GM23338 (cell line): ENCODE data around the gene HS6ST3. TPM values are rescaled to one million over a fixed set of nuclear protein-coding genes. Genes with fewer than 3 reads are reported as not detected.

ENCODE experiments used
- ATAC-seq: fragments of 200-7000 bp; cut with Tn5 transposase; 3 replicates; pipeline ENCODE4 v1.9.1; 2020
- DNase-seq: peaks from one replicate; pipeline ENCODE4 v3.0.0-alpha.2; 2015; ENCODE audit warnings: low spot score
- H2AFZ ChIP-seq: fragments of 200-600 bp; sonication (generic); 2 replicates; pipeline ENCODE4 v1.8.0; 2016; ENCODE audit warnings: antibody characterized with exemption, mild to moderate bottlenecking, moderate library complexity
- H3F3A ChIP-seq: fragments of 200-600 bp; sonication (generic); replicated peaks from 2 replicates; pipeline ENCODE4 v1.8.0; 2017; ENCODE audit warnings: antibody characterized with exemption, mixed run types, low read depth
- H3K27ac ChIP-seq: fragments of 200-600 bp; sonication (generic); 2 replicates; pipeline ENCODE4 v1.6.1; 2016; ENCODE audit warnings: low read depth
- H3K27me3 ChIP-seq: fragments of 200-600 bp; sonication (generic); 2 replicates; pipeline ENCODE4 v1.8.0; 2016; ENCODE audit warnings: mild to moderate bottlenecking, mixed run types, moderate library complexity; ENCODE audit not compliant: insufficient read depth
- H3K36me3 ChIP-seq: fragments of 200-600 bp; sonication (generic); 2 replicates; pipeline ENCODE4 v1.8.0; 2016; ENCODE audit warnings: mild to moderate bottlenecking; ENCODE audit not compliant: insufficient read depth
- H3K4me1 ChIP-seq: fragments of 200-600 bp; sonication (generic); 2 replicates; pipeline ENCODE4 v1.8.0; 2016; ENCODE audit warnings: mild to moderate bottlenecking, moderate library complexity; ENCODE audit not compliant: insufficient read depth
- H3K4me2 ChIP-seq: fragments of 200-600 bp; sonication (generic); 2 replicates; pipeline ENCODE4 v1.7.1; 2017; ENCODE audit warnings: mixed run types
- H3K4me3 ChIP-seq: fragments of 200-600 bp; sonication (generic); 2 replicates; pipeline ENCODE4 v1.6.1; 2016; ENCODE audit warnings: mixed run types
- H3K79me2 ChIP-seq: fragments of 200-600 bp; sonication (generic); replicated peaks from 2 replicates; pipeline ENCODE4 v1.8.0; 2017; ENCODE audit warnings: mild to moderate bottlenecking; ENCODE audit not compliant: insufficient read depth
- H3K9me2 ChIP-seq: fragments of 200-600 bp; sonication (generic); 2 replicates; pipeline ENCODE4 v1.8.0; 2017; ENCODE audit not compliant: insufficient read depth
- H4K20me1 ChIP-seq: fragments of 200-600 bp; sonication (generic); replicated peaks from 2 replicates; pipeline ENCODE4 v1.8.0; 2017; ENCODE audit warnings: mild to moderate bottlenecking; ENCODE audit not compliant: insufficient read depth
- H3K27ac Mint-ChIP-seq: 2 replicates; pipeline ENCODE4 v1.8.0; 2020; ENCODE audit warnings: inconsistent platforms, mild to moderate bottlenecking, moderate library complexity, mixed read lengths
- H3K27me3 Mint-ChIP-seq: 3 replicates; pipeline ENCODE4 v1.8.0; 2022; ENCODE audit warnings: low read depth, mild to moderate bottlenecking, moderate library complexity, mixed read lengths, inconsistent platforms; ENCODE audit not compliant: insufficient read depth, poor library complexity
- H3K36me3 Mint-ChIP-seq: 3 replicates; pipeline ENCODE4 v1.8.0; 2021; ENCODE audit warnings: low read depth, mild to moderate bottlenecking, inconsistent platforms, moderate library complexity, mixed read lengths
- H3K4me1 Mint-ChIP-seq: 3 replicates; pipeline ENCODE4 v1.8.0; 2020; ENCODE audit warnings: mild to moderate bottlenecking, inconsistent platforms, mixed read lengths
- H3K4me3 Mint-ChIP-seq: 3 replicates; pipeline ENCODE4 v1.8.0; 2021; ENCODE audit warnings: moderate library complexity, mild to moderate bottlenecking, inconsistent platforms, mixed read lengths
- H3K9me3 Mint-ChIP-seq: 3 replicates; pipeline ENCODE4 v1.8.0; 2020; ENCODE audit warnings: moderate library complexity, mild to moderate bottlenecking, inconsistent platforms, mixed read lengths
- EZH2 ChIP-seq: fragments of 200-600 bp; sonication (generic); IDR thresholded peaks from one replicate; pipeline ENCODE4 v1.8.0; 2017; ENCODE audit warnings: antibody characterized with exemption, mild to moderate bottlenecking, low read depth; ENCODE audit not compliant: unreplicated experiment
- EZH2phosphoT487 ChIP-seq: fragments of 200-600 bp; sonication (generic); IDR thresholded peaks from one replicate; pipeline ENCODE4 v1.8.1; 2018; ENCODE audit warnings: antibody characterized with exemption; ENCODE audit not compliant: unreplicated experiment
- JUNB ChIP-seq: IDR thresholded peaks from one replicate; pipeline ENCODE4 v1.6.1; 2016; ENCODE audit warnings: antibody characterized with exemption; ENCODE audit not compliant: unreplicated experiment
- STAT1 ChIP-seq: IDR thresholded peaks from one replicate; pipeline ENCODE4 v1.6.1; 2016; ENCODE audit warnings: antibody characterized with exemption; ENCODE audit not compliant: unreplicated experiment
- ZNF114 ChIP-seq: fragments of 250-450 bp; sonication (Bioruptor Pico); IDR thresholded peaks from 2 replicates; pipeline ENCODE4 v1.5.0; 2020; ENCODE audit warnings: mild to moderate bottlenecking, moderate library complexity
- ZNF331 ChIP-seq: fragments of 250-450 bp; sonication (Bioruptor Pico); IDR thresholded peaks from 2 replicates; pipeline ENCODE4 v1.5.0; 2020; ENCODE audit warnings: low read depth, mild to moderate bottlenecking, moderate library complexity
- polyA plus RNA-seq: library from polyadenylated mRNA; unstranded; fragments of >200 nt; fragmentation: Nextera tagmentation; extraction: Ambion mirVana; gene quantifications from 2 replicates; pipeline ENCODE4 v1.2.1, GENCODE V29; 2016
- total RNA-seq: library from RNA; depleted of rRNA; stranded (reverse); fragments of >200 nt; shearing (Covaris generic); gene quantifications from 2 replicates; pipeline ENCODE4 v1.2.3, GENCODE V29; 2014
- TF ChIP-seq, protein P1 (sequence below): fragments of 250-450 bp; sonication (Bioruptor Pico); IDR thresholded peaks from 2 replicates; pipeline ENCODE4 v1.5.0; 2020; ENCODE audit warnings: mild to moderate bottlenecking, moderate library complexity
- TF ChIP-seq, protein P2 (sequence below): IDR thresholded peaks from 2 replicates; pipeline ENCODE4 v1.6.1; 2016; ENCODE audit warnings: antibody characterized with exemption
- TF ChIP-seq, protein P3 (sequence below), 2 experiments: fragments of 200-600 bp in 1 of 2; sonication (generic) in 1 of 2; conservative IDR thresholded peaks; 2 replicates each; pipeline versions ENCODE4 v1.5.1 to v1.6.1; 2016 to 2017; ENCODE audit warnings: antibody characterized with exemption in 2 of 2, low read depth in 2 of 2, mild to moderate bottlenecking in 2 of 2, moderate library complexity in 1 of 2

HS6ST3 gene
- total and polyA plus RNA-seq, 2 experiments from 2014 or later = 0.52 to 0.80 TPM

DNA sequence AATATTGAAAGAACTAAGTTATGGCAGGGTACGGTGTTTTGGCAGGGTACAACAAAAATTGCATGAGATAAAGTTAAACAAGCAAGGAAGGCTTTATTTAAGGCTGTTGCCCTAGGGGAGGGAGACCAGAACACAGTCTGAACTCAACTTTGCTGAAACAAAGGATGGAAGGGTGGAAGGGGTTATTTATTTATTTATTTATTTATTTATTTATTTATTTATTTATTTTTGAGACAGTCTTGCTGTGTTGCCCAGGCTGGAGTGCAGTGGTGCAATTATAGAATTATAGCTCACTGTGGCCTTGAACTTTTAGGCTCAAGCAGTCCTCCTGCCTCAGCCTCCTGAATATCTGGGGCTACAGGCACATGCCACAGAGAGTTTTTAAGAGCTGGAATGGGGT lies 75.9 kb downstream of the HS6ST3 start:
- Mint-ChIP-seq H3K4me3 (no peak overlapping the region), H3K27me3 (peaks cover 3% of the 10 kb centered on the region), H3K27ac (no peak overlapping the region), H3K9me3 (no peaks in the 10 kb centered on the region), H3K36me3 (no peaks in the 10 kb centered on the region), H3K4me1 (no peaks in the 10 kb centered on the region; the same call in 2 of the 3 replicates)
- Histone ChIP-seq H3K79me2 (no peaks in the 10 kb centered on the region), H2AFZ (no peak overlapping the region), H3K27ac (no peak overlapping the region), H3F3A (no peaks in the 10 kb centered on the region), H3K4me2 (no peak overlapping the region), H3K27me3 (no peaks in the 10 kb centered on the region), H3K4me1 (no peaks in the 10 kb centered on the region), H3K36me3 (no peaks in the 10 kb centered on the region), H3K9me2 (no peaks in the 10 kb centered on the region), H3K4me3 (no peak overlapping the region), H4K20me1 (no peaks in the 10 kb centered on the region)
- DNase-seq (no peak), ATAC-seq (no peak)
- TF ChIP-seq, protein P1, sequence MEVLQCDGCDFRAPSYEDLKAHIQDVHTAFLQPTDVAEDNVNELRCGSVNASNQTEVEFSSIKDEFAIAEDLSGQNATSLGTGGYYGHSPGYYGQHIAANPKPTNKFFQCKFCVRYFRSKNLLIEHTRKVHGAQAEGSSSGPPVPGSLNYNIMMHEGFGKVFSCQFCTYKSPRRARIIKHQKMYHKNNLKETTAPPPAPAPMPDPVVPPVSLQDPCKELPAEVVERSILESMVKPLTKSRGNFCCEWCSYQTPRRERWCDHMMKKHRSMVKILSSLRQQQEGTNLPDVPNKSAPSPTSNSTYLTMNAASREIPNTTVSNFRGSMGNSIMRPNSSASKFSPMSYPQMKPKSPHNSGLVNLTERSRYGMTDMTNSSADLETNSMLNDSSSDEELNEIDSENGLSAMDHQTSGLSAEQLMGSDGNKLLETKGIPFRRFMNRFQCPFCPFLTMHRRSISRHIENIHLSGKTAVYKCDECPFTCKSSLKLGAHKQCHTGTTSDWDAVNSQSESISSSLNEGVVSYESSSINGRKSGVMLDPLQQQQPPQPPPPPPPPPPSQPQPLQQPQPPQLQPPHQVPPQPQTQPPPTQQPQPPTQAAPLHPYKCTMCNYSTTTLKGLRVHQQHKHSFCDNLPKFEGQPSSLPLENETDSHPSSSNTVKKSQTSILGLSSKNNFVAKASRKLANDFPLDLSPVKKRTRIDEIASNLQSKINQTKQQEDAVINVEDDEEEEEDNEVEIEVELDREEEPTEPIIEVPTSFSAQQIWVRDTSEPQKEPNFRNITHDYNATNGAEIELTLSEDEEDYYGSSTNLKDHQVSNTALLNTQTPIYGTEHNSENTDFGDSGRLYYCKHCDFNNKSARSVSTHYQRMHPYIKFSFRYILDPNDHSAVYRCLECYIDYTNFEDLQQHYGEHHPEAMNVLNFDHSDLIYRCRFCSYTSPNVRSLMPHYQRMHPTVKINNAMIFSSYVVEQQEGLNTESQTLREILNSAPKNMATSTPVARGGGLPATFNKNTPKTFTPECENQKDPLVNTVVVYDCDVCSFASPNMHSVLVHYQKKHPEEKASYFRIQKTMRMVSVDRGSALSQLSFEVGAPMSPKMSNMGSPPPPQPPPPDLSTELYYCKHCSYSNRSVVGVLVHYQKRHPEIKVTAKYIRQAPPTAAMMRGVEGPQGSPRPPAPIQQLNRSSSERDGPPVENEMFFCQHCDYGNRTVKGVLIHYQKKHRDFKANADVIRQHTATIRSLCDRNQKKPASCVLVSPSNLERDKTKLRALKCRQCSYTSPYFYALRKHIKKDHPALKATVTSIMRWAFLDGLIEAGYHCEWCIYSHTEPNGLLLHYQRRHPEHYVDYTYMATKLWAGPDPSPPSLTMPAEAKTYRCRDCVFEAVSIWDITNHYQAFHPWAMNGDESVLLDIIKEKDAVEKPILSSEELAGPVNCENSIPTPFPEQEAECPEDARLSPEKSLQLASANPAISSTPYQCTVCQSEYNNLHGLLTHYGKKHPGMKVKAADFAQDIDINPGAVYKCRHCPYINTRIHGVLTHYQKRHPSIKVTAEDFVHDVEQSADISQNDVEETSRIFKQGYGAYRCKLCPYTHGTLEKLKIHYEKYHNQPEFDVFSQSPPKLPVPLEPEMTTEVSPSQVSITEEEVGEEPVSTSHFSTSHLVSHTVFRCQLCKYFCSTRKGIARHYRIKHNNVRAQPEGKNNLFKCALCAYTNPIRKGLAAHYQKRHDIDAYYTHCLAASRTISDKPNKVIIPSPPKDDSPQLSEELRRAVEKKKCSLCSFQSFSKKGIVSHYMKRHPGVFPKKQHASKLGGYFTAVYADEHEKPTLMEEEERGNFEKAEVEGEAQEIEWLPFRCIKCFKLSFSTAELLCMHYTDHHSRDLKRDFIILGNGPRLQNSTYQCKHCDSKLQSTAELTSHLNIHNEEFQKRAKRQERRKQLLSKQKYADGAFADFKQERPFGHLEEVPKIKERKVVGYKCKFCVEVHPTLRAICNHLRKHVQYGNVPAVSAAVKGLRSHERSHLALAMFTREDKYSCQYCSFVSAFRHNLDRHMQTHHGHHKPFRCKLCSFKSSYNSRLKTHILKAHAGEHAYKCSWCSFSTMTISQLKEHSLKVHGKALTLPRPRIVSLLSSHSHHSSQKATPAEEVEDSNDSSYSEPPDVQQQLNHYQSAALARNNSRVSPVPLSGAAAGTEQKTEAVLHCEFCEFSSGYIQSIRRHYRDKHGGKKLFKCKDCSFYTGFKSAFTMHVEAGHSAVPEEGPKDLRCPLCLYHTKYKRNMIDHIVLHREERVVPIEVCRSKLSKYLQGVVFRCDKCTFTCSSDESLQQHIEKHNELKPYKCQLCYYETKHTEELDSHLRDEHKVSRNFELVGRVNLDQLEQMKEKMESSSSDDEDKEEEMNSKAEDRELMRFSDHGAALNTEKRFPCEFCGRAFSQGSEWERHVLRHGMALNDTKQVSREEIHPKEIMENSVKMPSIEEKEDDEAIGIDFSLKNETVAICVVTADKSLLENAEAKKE (CRISPR knock-in tag) = no peak
- TF ChIP-seq, protein P2, sequence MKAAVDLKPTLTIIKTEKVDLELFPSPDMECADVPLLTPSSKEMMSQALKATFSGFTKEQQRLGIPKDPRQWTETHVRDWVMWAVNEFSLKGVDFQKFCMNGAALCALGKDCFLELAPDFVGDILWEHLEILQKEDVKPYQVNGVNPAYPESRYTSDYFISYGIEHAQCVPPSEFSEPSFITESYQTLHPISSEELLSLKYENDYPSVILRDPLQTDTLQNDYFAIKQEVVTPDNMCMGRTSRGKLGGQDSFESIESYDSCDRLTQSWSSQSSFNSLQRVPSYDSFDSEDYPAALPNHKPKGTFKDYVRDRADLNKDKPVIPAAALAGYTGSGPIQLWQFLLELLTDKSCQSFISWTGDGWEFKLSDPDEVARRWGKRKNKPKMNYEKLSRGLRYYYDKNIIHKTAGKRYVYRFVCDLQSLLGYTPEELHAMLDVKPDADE = no peak
- TF ChIP-seq EZH2phosphoT487 = no peak
- no peak for TF ChIP-seq ZNF331 (CRISPR knock-in tag)
- TF ChIP-seq JUNB = no peak
- no peak for TF ChIP-seq ZNF114
- TF ChIP-seq, protein P3, sequence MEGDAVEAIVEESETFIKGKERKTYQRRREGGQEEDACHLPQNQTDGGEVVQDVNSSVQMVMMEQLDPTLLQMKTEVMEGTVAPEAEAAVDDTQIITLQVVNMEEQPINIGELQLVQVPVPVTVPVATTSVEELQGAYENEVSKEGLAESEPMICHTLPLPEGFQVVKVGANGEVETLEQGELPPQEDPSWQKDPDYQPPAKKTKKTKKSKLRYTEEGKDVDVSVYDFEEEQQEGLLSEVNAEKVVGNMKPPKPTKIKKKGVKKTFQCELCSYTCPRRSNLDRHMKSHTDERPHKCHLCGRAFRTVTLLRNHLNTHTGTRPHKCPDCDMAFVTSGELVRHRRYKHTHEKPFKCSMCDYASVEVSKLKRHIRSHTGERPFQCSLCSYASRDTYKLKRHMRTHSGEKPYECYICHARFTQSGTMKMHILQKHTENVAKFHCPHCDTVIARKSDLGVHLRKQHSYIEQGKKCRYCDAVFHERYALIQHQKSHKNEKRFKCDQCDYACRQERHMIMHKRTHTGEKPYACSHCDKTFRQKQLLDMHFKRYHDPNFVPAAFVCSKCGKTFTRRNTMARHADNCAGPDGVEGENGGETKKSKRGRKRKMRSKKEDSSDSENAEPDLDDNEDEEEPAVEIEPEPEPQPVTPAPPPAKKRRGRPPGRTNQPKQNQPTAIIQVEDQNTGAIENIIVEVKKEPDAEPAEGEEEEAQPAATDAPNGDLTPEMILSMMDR (conservative IDR thresholded peaks at IDR 0.05; ENCODE audit: low read depth in 2 of 2) = no peak
- no peak for TF ChIP-seq EZH2
- no peak for TF ChIP-seq STAT1
